Measurements from ENCODE around the gene HOXB6.
A peak's percentile ranks its signal among the peaks of the same experiment; 100 is the strongest.

Gene HOXB6

GRCh38 chr17:48604770-48605329 lies at the start of gene HOXB6:
TSS of gene HOXB6 (minus strand) at chr17:48604986. CDS start at chr17:48598150, 6,836 bp downstream.
- no peak for DNase-seq (ENCODE audit: low read depth)

- DNase-seq (ENCODE audit: low read depth) = no peak
These were observed 45.0 kb upstream of the HOXB6 start for GRCh38 chr17:48649741-48650140.

GRCh38 chr17:48647963-48648245 lies 43.1 kb upstream of the HOXB6 start:
- no peak for DNase-seq (ENCODE audit: low read depth)

GRCh38 chr17:48647103-48647962 lies 42.5 kb upstream of the HOXB6 start:
- DNase-seq (ENCODE audit: low read depth) = no peak

- DNase-seq (ENCODE audit: low read depth) = peak; percentile 28
These were observed 41.7 kb upstream of the HOXB6 start for GRCh38 chr17:48646183-48647102.

- no peak for DNase-seq (ENCODE audit: low read depth)
These were observed 40.9 kb upstream of the HOXB6 start for GRCh38 chr17:48645639-48646182.

GRCh38 chr17:48644910-48645557 lies 40.2 kb upstream of the HOXB6 start:
- no peak for DNase-seq (ENCODE audit: low read depth)

GRCh38 chr17:48644159-48644558 lies 39.4 kb upstream of the HOXB6 start:
- DNase-seq (ENCODE audit: low read depth) = no peak

- DNase-seq (ENCODE audit: low read depth) = no peak
These were observed 38.9 kb upstream of the HOXB6 start for GRCh38 chr17:48643697-48644012.

GRCh38 chr17:48642843-48643696 lies 38.3 kb upstream of the HOXB6 start:
- DNase-seq (ENCODE audit: low read depth) = no peak

GRCh38 chr17:48642059-48642842 lies 37.5 kb upstream of the HOXB6 start:
- DNase-seq (ENCODE audit: low read depth) = no peak

GRCh38 chr17:48641541-48642058 lies 36.8 kb upstream of the HOXB6 start:
- no peak for DNase-seq (ENCODE audit: low read depth)

GRCh38 chr17:48640858-48641180 lies 36.0 kb upstream of the HOXB6 start:
- DNase-seq (ENCODE audit: low read depth) = no peak

GRCh38 chr17:48639982-48640857 lies 35.4 kb upstream of the HOXB6 start:
- DNase-seq (ENCODE audit: low read depth) = no peak

- DNase-seq (ENCODE audit: low read depth) = no peak
These were observed 34.4 kb upstream of the HOXB6 start for GRCh38 chr17:48639136-48639535.

GRCh38 chr17:48637323-48638260 lies 32.8 kb upstream of the HOXB6 start:
- DNase-seq (ENCODE audit: low read depth) = no peak

- DNase-seq (ENCODE audit: low read depth) = peak; percentile 57
These were observed 31.6 kb upstream of the HOXB6 start for GRCh38 chr17:48636177-48637018.
